HG03064 (cell line): Measurements from ENCODE around the gene NXPH4.

Experiments used
- ATAC-seq: cut with Tn5 transposase; IDR thresholded peaks from one replicate; pipeline ENCODE4 v1.9.1; 2021; ENCODE audit warnings: low read depth; ENCODE audit not compliant: unreplicated experiment

NXPH4 gene

DNA sequence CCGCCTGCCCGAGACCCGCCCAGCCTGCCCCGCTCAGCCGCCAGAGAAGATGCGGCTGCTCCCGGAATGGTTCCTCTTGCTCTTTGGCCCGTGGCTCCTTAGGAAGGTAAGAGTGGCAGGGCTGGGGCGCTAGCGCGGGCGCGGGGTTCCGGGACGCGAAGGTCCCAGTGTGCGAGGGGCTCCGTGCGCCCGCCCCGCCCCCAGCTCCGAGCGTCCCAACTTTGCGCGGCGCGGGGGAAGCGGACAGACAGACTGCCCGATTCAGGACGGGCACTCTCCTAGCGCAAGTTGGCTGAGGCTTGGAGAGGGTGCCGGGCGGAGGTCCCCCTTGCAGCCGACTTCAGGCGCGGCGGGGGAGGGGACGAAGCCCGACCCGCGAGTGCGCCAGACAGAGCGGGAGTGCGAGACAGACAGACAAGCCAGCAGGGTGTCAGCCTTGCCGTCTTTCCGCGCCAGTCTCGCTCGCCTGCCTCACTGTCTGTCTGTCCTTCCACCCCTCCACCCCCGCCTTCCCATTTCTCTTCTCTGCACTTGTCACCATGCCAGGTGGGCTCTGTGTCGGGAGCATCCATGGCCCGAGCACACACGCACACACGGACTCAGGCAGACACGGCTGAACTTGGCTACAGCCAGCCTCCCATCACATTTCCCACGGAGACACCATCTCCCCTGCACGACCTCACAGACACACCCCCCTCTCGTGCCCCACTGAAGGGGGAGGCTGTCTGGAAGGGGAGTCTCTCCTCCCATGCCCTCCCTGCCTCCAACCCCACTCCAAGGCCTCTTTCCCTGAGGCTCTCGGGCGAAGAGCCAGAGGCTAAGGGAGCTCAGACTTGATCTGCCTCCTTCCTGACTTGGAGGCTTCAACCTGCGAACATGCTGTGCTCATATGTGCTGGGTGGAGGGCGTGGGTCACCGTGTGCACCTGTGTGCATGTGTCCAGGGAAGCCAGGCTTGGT lies 606 bp downstream of the NXPH4 start:
- ATAC-seq, result no peak

GRCh38 chr12:57218030-57218853 lies 1.6 kb downstream of the NXPH4 start:
- no peak for ATAC-seq

- ATAC-seq, result no peak
Measured at GRCh38 chr12:57219205-57219992, 2.8 kb downstream of the NXPH4 start.

DNA sequence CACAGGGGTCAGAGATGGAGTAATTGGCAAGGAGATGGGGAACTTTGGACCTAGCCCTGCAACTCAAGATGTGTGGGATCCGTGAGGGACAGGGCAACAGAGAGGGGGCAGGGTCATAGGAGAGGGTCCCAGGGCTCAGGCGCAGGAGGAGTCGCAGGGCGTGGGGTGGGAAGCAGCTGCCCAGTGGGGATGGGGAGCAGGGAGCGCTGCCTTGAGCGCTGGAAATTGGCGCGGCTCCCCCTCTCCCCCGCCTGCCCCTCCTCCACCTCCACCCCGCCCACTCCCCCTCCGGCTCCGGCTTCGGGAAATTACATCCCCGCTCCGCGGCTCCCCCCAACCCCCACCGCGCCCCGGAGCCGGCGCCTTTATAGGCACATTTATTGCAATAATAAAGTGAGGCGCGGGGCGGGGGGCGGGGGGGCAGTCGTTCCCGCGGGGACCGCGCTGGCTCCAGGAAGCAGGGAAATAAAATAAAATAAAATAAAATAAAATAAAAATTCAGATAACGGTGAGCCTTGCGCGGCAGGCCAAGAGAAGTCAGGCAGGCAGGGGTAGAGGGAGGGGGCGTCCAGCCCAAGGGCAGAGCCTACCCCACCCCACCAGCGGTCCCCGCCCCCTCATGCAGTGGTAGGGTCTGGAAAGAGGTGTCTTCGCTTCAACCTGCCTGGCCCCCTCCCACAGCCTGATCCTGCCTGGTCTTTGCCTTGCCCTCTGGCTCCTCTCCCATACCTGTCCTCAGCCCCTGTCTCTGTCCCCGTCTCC lies 3.6 kb downstream of the NXPH4 start:
- no peak for ATAC-seq

GRCh38 chr12:57220770-57221168 lies 4.2 kb downstream of the NXPH4 start:
- ATAC-seq, result no peak

GRCh38 chr12:57221169-57221917 lies 4.7 kb downstream of the NXPH4 start:
- ATAC-seq, result no peak

DNA sequence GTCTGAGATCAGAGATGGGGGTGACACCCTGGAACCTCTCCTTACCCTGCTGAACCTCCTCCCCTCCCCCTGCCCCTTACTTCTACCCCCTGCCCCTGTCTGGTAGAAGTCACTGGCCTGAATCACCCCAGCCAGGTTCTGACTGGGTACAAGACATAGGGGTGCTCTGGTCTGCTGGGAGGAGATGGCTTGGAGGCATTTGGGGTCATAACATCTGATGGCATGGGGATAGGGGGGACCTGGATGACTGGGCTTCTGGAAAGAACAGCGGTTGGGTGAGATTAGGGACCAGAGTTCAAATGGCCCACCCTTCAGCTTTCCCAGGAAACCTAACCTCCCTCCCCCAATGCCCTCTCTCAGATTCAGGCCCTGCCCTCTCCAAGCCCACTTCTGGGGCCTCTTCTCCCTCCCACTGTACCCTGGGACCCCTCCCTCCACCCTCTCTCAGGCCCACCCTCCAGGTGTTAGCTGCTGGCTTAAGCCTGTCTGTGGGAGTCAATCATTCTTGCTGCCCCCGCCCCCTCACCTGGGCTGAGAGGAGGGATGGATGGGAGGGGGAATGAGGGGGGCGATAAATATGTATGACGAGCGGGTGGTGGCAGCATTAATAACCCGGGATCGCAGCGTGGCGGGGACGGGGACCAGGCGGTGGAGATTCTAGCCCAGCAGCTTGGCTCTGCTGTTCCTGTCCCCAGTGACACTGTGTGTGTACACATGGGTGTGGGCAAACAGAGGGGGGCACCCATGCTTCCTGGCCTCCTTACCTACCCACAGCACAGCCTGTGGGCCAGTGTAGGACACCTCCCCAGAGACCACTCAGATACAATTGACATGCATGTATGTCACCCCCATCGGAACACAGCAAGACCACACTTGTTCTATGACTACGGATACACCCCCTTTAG lies 5.9 kb downstream of the NXPH4 start:
- no peak for ATAC-seq

DNA sequence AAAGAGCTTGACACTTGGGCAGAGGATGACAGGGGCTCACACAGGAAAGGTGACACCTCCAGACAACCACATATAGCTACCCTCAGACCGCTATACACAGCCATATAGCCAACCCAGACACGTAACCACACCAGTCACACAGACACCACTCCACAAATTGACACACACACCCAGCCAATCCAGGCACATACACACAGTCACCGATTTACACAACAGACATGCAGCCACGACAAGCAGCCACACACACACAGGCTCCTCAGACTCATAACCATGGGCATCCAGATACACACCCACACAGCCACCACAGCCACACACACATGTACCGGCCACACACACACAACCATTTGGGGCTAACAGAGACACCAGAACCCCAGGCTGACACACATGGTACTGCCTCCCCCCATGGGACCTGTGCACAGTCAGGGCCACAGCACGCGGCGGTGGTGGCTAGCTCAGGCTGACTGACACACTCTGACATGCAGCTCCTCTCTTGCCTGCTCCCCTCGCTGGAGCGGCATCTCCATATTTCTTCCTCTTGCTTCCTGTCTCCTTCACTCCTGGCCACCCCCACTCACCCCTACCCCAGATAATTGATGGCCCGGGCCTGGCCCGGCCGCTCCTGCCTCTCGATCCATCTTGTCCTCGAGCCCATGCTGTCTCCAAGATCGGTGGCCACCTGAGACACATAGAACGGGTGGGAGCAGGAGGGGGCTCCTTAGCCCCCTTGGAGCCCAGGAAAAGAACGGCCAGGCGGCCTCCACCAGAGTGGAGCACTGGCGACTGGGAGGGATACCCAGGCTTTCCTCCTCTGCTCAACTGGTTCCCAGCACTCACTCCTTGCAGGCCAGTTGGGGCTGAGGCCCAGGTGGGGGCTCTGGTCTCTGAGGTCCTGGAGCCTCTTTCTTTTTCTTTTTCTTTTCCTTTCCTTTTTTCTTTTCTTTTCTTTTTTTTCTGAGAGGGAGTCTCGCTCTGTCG lies 6.9 kb downstream of the NXPH4 start:
- no peak for ATAC-seq

DNA sequence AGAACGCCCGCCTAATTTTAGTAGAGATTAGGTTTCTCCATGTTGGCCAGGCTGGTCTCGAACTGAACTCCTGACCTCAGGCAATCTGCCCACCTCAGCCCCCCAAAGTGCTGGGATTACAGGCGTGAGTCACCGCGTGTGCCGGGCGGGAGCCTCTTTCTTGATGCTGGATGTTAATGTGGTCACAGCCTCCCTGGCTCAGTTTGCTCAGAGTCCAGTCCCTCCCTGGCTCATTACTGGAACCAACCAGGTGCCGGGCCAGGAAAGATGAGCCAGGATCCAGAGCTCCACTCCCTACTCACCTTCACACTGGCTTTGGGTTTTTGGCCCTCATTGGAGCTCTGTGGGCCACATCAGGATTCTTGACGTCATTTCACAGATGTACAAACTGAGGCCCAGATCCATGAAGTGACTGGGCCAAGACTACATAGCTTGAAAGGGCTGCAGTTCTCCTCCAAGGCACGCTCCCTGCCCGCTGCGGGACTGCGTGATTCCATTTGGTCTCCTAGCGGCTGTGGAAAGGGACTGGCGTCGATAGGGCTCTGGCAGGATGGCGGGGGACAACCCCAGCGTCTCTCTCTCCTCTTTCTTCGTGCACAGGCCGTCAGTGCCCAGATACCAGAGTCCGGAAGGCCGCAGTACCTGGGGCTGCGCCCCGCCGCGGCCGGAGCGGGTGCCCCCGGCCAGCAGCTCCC lies 7.8 kb downstream of the NXPH4 start:
- ATAC-seq, result no peak

DNA sequence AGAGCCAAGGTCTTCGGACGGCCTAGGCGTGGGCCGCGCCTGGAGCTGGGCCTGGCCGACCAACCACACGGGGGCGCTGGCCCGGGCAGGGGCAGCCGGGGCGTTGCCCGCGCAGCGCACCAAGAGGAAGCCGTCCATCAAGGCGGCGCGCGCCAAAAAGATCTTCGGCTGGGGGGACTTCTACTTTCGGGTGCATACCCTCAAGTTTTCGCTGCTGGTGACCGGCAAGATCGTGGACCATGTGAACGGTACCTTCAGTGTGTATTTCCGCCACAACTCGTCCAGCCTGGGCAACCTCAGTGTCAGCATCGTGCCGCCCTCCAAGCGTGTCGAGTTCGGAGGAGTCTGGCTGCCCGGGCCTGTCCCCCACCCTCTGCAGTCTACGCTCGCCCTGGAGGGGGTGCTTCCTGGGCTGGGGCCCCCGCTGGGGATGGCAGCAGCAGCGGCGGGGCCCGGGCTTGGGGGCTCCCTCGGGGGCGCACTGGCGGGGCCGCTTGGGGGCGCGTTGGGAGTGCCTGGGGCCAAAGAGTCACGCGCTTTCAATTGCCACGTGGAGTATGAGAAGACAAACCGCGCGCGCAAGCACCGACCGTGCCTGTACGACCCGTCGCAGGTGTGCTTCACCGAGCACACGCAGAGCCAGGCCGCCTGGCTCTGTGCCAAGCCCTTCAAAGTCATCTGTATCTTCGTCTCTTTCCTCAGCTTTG lies 8.5 kb downstream of the NXPH4 start:
- no peak for ATAC-seq

DNA sequence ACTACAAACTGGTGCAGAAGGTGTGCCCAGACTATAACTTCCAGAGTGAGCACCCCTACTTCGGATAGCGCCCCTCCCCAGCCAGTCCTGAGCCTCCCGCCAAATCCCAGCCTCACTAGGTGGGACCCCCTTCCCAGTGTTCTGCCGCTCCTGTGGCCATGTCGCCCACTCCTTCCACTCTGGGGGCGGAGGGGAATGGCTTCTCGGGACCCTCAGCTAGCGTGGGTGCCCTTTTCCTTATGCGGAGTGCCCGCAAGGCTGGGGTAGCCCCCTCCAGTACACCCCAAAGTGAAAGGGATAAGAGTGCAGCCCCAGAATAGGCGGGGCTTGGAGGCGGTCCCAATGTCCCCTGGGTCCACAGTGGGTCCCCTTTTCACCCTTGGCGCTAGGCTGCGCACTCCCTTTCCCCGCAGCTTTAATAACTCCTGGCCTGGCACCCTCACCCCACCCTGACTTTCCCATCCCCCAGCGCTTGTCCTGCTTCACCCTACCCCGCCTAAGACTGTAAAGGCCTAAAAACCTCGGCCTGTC lies 9.2 kb downstream of the NXPH4 start:
- ATAC-seq, result no peak

- no peak for ATAC-seq
Measured at GRCh38 chr12:57226588-57227314, 10.2 kb downstream of the NXPH4 start.

- no peak for ATAC-seq
Measured at GRCh38 chr12:57227315-57228115, 10.9 kb downstream of the NXPH4 start.

DNA sequence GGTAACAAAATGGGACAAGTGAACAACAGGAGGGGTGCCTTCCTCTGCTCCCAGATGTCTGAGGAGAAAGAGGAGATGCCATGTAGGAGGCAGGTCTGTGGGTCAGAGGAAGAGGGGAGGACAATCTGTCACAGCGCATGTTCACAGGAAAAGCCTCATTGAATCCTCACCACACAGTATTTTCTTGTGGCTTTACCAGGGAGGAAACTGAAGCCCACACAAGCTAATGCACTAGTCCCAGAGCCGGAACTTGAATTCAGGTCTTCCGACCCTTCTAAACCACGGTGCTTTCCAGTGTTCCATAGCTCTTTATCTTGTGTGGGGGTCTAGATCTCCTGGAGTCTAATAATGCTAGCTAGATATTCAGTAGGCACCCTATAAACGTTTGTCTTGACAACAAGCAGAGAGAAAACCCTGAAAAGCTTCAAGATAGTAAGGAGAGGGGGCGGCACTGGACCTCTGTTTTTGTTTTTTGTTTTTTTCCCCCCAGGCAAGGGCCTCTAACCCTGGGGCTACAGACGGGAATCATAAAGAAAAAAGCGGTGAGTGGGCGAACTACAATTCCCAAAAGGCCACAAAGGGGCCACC lies 12.5 kb downstream of the NXPH4 start:
- no peak for ATAC-seq
